Hair follicular keratinocyte (primary cell): ENCODE data around the gene PDE4D. TPM values are rescaled to one million over a fixed set of nuclear protein-coding genes. Genes with fewer than 3 reads are reported as not detected.

Experiments
- total RNA-seq: library from RNA; depleted of rRNA; stranded (reverse); fragments of >200 nt; gene quantifications from 2 replicates; pipeline ENCODE4 v1.2.3, GENCODE V29; 2015

The PDE4D gene
- total RNA-seq, result 2.5 and 3.6 TPM in 2 replicates

DNA sequence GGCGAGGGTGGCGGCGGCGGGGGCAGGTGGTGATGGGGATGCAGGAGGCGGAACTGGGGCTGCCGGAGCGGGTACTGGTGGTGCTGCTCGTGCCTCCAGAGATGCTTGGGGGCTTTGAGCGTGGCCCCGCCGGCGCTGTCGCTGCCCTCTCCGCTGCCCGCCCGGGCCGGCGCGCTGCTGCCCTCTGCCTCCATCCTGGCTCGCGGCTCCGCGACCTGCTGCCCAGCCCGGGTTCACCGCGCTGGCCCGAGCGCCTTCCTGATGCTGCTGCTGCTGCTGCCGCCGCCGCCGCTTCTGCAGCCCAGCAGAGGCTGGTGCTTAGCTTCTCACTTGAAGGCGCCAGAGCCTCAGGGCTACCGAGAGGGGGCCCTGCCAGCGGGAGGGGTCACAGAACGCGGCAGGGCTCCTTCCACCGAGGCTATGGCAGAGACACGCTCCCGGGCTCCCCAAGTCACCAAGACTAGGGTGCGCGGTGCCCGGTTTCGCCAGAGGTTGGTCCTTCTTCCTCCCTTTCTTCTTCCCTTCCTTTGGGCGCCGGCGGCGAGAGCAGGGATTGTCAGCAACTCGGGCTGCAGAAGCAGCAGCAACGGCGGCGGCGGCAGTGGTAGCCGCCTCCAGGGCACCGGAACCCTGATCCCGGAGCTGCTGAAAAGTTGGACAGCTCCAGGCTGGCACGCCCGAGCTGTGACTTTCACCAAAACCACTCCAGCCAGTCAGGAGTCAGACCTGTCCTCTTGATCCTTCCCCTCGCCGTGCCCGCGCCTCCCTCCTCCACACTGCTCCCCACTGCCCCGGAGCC lies at the start of gene PDE4D:
Gene PDE4D (minus strand): TSS at position 298 of the 799 bp plus-strand sequence.

